ENCODE measurements around the gene DAND5. TPM values are rescaled to one million over a fixed set of nuclear protein-coding genes. Genes with fewer than 3 reads are reported as not detected.

Gene DAND5
- total RNA-seq, 1 donor from 2014 or later: not detected

GRCh38 chr19:13008926-13009787 lies 39.8 kb downstream of the DAND5 start:
- DNase-seq (ENCODE audit: low read depth): no peak

- DNase-seq (ENCODE audit: low read depth): no peak
Observed at GRCh38 chr19:13010038-13010991, 40.9 kb downstream of the DAND5 start.

- no peak for DNase-seq (ENCODE audit: low read depth)
Observed at GRCh38 chr19:13010992-13011652, 41.7 kb downstream of the DAND5 start.

GRCh38 chr19:13011653-13012389 lies 42.4 kb downstream of the DAND5 start:
- no peak for DNase-seq (ENCODE audit: low read depth)

GRCh38 chr19:13012390-13012689 lies 43.0 kb downstream of the DAND5 start:
- no peak for DNase-seq (ENCODE audit: low read depth)

GRCh38 chr19:13012690-13013608 lies 43.6 kb downstream of the DAND5 start:
- DNase-seq (ENCODE audit: low read depth): peak; percentile 77

GRCh38 chr19:13013649-13014048 lies 44.3 kb downstream of the DAND5 start:
- DNase-seq (ENCODE audit: low read depth): no peak

- DNase-seq (ENCODE audit: low read depth): peak; percentile 52
Observed at GRCh38 chr19:13014101-13014920, 44.9 kb downstream of the DAND5 start.

- DNase-seq (ENCODE audit: low read depth): no peak
Observed at GRCh38 chr19:13014921-13015280, 45.5 kb downstream of the DAND5 start.

GRCh38 chr19:13015361-13016223 lies 46.2 kb downstream of the DAND5 start:
- DNase-seq (ENCODE audit: low read depth): no peak

GRCh38 chr19:13016245-13016627 lies 46.9 kb downstream of the DAND5 start:
- no peak for DNase-seq (ENCODE audit: low read depth)

GRCh38 chr19:13016628-13017305 lies 47.4 kb downstream of the DAND5 start:
- DNase-seq (ENCODE audit: low read depth): no peak

GRCh38 chr19:13017306-13018034 lies 48.1 kb downstream of the DAND5 start:
- DNase-seq (ENCODE audit: low read depth): no peak

GRCh38 chr19:13018035-13018914 lies 48.9 kb downstream of the DAND5 start:
- no peak for DNase-seq (ENCODE audit: low read depth)

GRCh38 chr19:13019332-13019731 lies 50.0 kb downstream of the DAND5 start:
- DNase-seq (ENCODE audit: low read depth): no peak

GRCh38 chr19:13020002-13020414 lies 50.6 kb downstream of the DAND5 start:
- no peak for DNase-seq (ENCODE audit: low read depth)
